Suprapubic skin (tissue), 3 donors: ENCODE results near the gene SH3PXD2B.

ENCODE experiments used
- CTCF ChIP-seq, 2 donors: fragments of 200-600 bp in 1 of 2; fragments of 450-650 bp in 1 of 2; sonication (generic) in 1 of 2; IDR thresholded peaks; one replicate each; pipeline ENCODE4 v1.5.1; 2016 to 2019; ENCODE audit warnings: antibody characterized with exemption in 2 of 2, mild to moderate bottlenecking in 1 of 2, moderate library complexity in 1 of 2
- EP300 ChIP-seq: sonication (generic); formaldehyde crosslinking; IDR thresholded peaks from one replicate; pipeline ENCODE4 v1.6.1; 2017; ENCODE audit warnings: antibody characterized with exemption
- POLR2A ChIP-seq, 2 donors: fragments of 450-650 bp; IDR thresholded peaks; one replicate each; pipeline ENCODE4 v1.6.1; 2017; ENCODE audit warnings: antibody characterized with exemption in 2 of 2, mild to moderate bottlenecking in 2 of 2, moderate library complexity in 2 of 2

- TF ChIP-seq CTCF (IDR thresholded peaks at IDR 0.05), result no peak
- TF ChIP-seq EP300, result no peak
- no peak for TF ChIP-seq POLR2A (IDR thresholded peaks at IDR 0.05)
These were observed 138.5 kb downstream of the SH3PXD2B start for GRCh38 chr5:172315587-172316493.
